Caco-2 (cell line): ENCODE results near the gene SVIL. TPM values are rescaled to one million over a fixed set of nuclear protein-coding genes. Genes with fewer than 3 reads are reported as not detected.
"Not testable (repeated sequence)": the region's sequence is repeated elsewhere in the genome, so short reads cannot be mapped to it uniquely, and the experiment has no call there.

Experiments
- BruUV-seq: library from RNA; stranded (reverse); fragments of 400-500 nt; replicated peaks from 2 replicates; lab custom pipeline; 2021; lab: Mats Ljungman, UMichigan
- CTCF ChIA-PET: fragments of 300-600 bp; sonication (Branson Sonifier 250); formaldehyde crosslinking; loops from one replicate; lab custom pipeline; 2022; ENCODE audit warnings: antibody characterized with exemption; lab: Charles Lee
- POLR2A ChIA-PET: fragments of 300-600 bp; sonication (Branson Sonifier 250); formaldehyde crosslinking; loops from one replicate; lab custom pipeline; 2022; ENCODE audit warnings: antibody characterized with exemption; lab: Charles Lee
- DNase-seq, 2 experiments: peaks; one replicate each; pipeline versions ENCODE4 v3.0.0 to v3.0.0-alpha.2; 2020 to 2022
- H3K27me3 ChIP-seq: replicated peaks from 2 replicates; pipeline ENCODE4 v1.6.0; 2011; ENCODE audit warnings: low read length; ENCODE audit not compliant: control insufficient read depth, insufficient read depth
- H3K36me3 ChIP-seq: 2 replicates; pipeline ENCODE4 v1.5.1; 2011; ENCODE audit warnings: low read length; ENCODE audit not compliant: control insufficient read depth, insufficient read depth
- H3K4me1 ChIP-seq: fragments of 250-450 bp; sonication (Bioruptor Pico); 2 replicates; pipeline ENCODE4 v1.5.1; 2020; ENCODE audit warnings: mild to moderate bottlenecking
- H3K4me3 ChIP-seq: 2 replicates; pipeline ENCODE4 v1.5.1; 2011; ENCODE audit warnings: low read depth, mild to moderate bottlenecking, control low read depth, low read length
- H3K9me3 ChIP-seq: fragments of 250-450 bp; sonication (Bioruptor Pico); 2 replicates; pipeline ENCODE4 v1.5.1; 2020; ENCODE audit warnings: mild to moderate bottlenecking, moderate library complexity
- H3K27ac Mint-ChIP-seq: one replicate; pipeline ENCODE4 v1.8.0; 2022; ENCODE audit warnings: mixed read lengths; ENCODE audit not compliant: unreplicated experiment
- H3K27me3 Mint-ChIP-seq: one replicate; pipeline ENCODE4 v1.8.0; 2022; ENCODE audit warnings: mixed read lengths; ENCODE audit not compliant: insufficient read depth, unreplicated experiment
- H3K36me3 Mint-ChIP-seq: one replicate; pipeline ENCODE4 v1.8.0; 2022; ENCODE audit warnings: mild to moderate bottlenecking, mixed read lengths; ENCODE audit not compliant: insufficient read depth, unreplicated experiment
- H3K4me1 Mint-ChIP-seq: one replicate; pipeline ENCODE4 v1.8.0; 2022; ENCODE audit warnings: low read depth, mixed read lengths; ENCODE audit not compliant: unreplicated experiment
- H3K4me3 Mint-ChIP-seq: one replicate; pipeline ENCODE4 v1.8.0; 2022; ENCODE audit warnings: mild to moderate bottlenecking, moderate library complexity, mixed read lengths; ENCODE audit not compliant: unreplicated experiment
- H3K9me3 Mint-ChIP-seq: one replicate; pipeline ENCODE4 v1.8.0; 2022; ENCODE audit warnings: mixed read lengths; ENCODE audit not compliant: unreplicated experiment
- CTCF ChIP-seq, 2 experiments: fragments of 200-600 bp in 1 of 2; IDR thresholded peaks; 1 replicate in 1 of 2; 2 replicates in 1 of 2; pipeline versions ENCODE4 v1.5.1 to v1.8.0; 2011 to 2022; ENCODE audit warnings: antibody characterized with exemption in 1 of 2, control low read depth in 1 of 2, inconsistent platforms in 1 of 2, low read depth in 1 of 2, low read length in 1 of 2, mild to moderate bottlenecking in 1 of 2, moderate library complexity in 1 of 2; ENCODE audit not compliant: insufficient read depth in 1 of 2, severe bottlenecking in 1 of 2, unreplicated experiment in 1 of 2
- intact Hi-C: fragments of 100-400 bp; cut with micrococcal nuclease; formaldehyde crosslinking; loops from one replicate; pipeline ENCODE4 v1.10.0; 2022; ENCODE audit not compliant: unreplicated experiment
- total RNA-seq: library from RNA; stranded (reverse); gene quantifications from 2 replicates; pipeline ENCODE4 v1.2.3, GENCODE V29; 2022

The SVIL gene
- total RNA-seq, 1 experiment from 2014 or later: 54.4 TPM

DNA sequence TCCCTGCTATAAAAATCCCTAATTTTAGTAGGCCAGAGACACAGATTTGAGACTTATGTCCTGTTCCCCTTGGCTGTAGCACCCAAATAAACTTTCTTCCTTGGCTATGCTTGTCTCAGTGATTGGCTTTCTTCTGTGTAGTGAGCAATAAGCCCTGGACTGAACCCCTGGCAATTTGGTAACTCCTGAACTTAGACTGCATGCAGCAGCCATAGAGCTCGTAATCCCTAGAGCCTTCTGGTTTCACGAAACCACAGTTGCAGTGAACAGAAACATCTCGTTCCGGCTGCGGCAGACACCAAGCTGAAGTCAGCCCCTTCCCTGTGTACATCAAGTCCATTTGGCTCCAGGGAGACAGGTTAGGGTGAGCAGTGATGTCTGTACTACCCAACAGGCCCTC is 173.7 kb downstream of the SVIL start:
- POLR2A ChIA-PET: no interaction called here
- Mint-ChIP-seq H3K4me1 (peaks cover 4% of the 10 kb centered on the region), H3K27ac (peak overlapping the region; percentile 37), H3K27me3 (no peaks in the 10 kb centered on the region), H3K4me3 (no peak overlapping the region), H3K36me3 (peaks cover 98% of the 10 kb centered on the region), H3K9me3 (peaks cover 16% of the 10 kb centered on the region)
- Histone ChIP-seq H3K27me3 (no peaks in the 10 kb centered on the region), H3K4me1 (peaks cover 4% of the 10 kb centered on the region), H3K9me3 (peaks cover 17% of the 10 kb centered on the region), H3K4me3 (no peak overlapping the region), H3K36me3 (peaks cover 21% of the 10 kb centered on the region)
- CTCF ChIA-PET: interaction anchor here (1.3 kb wide), 1 partner anchor 15 kb away, joined by 6 read pairs; no protein-coding TSS in a partner anchor
- BruUV-seq: no TSS peak
- intact Hi-C loops: no loop called here
- no peak for TF ChIP-seq CTCF (IDR thresholded peaks at IDR 0.05; ENCODE audit: insufficient read depth in 1 of 2, low read depth in 1 of 2, low read length in 1 of 2, severe bottlenecking in 1 of 2, unreplicated experiment in 1 of 2)
- no peak for DNase-seq

DNA sequence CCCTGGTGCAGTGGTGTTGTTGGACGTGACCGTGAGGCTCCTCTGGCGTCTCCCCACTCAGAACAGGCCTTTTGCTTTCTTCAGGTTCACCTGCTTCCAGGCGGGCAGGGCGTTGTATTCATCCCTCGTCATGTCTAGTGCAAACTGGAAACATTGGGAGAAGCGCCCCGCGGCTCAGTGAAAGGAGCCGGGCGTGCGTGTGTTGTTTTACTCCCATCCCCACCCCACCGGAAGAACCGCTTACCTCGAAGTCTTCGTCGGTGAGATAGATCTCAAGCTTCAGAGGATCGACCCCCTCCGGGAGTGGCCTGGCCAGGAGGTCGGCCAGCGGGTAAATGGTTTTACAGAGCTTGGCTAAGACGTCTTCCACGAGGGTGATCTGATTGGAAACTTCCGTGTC is 176.6 kb downstream of the SVIL start:
- H3K4me3 Mint-ChIP-seq, H3K27me3 Mint-ChIP-seq, intact Hi-C loops, H3K27me3 ChIP-seq, POLR2A ChIA-PET, H3K4me1 Mint-ChIP-seq, DNase-seq, CTCF ChIA-PET, BruUV-seq, H3K4me3 ChIP-seq, H3K27ac Mint-ChIP-seq: not testable (repeated sequence)
- peaks cover 81% of the 10 kb centered on the region for H3K36me3 Mint-ChIP-seq
- H3K9me3 Mint-ChIP-seq: peaks cover 20% of the 10 kb centered on the region
- H3K4me1 ChIP-seq: peaks cover 16% of the 10 kb centered on the region
- peaks cover 17% of the 10 kb centered on the region for H3K9me3 ChIP-seq
- peaks cover 14% of the 10 kb centered on the region for H3K36me3 ChIP-seq

- H3K4me1 Mint-ChIP-seq: peaks cover 7% of the 10 kb centered on the region
- Histone ChIP-seq H3K4me1 (peaks cover 16% of the 10 kb centered on the region), H3K4me3 (no peak overlapping the region), H3K36me3 (peaks cover 5% of the 10 kb centered on the region; the same call in 1 of the 2 replicates), H3K27me3 (no peaks in the 10 kb centered on the region), H3K9me3 (peaks cover 8% of the 10 kb centered on the region; the same call in 1 of the 2 replicates)
- no peak overlapping the region for H3K4me3 Mint-ChIP-seq
- no peak for DNase-seq
- CTCF ChIA-PET: interaction anchor here (1.1 kb wide), 1 partner anchor 827 kb away, joined by 4 read pairs; no protein-coding TSS in a partner anchor
- H3K36me3 Mint-ChIP-seq: peaks cover 59% of the 10 kb centered on the region
- H3K9me3 Mint-ChIP-seq: peaks cover 10% of the 10 kb centered on the region
- POLR2A ChIA-PET: no interaction called here
- BruUV-seq: no TSS peak
- TF ChIP-seq CTCF (IDR thresholded peaks at IDR 0.05; ENCODE audit: insufficient read depth in 1 of 2, low read depth in 1 of 2, low read length in 1 of 2, severe bottlenecking in 1 of 2, unreplicated experiment in 1 of 2): no peak
- intact Hi-C loops: no loop called here
- no peak overlapping the region for H3K27ac Mint-ChIP-seq
- no peaks in the 10 kb centered on the region for H3K27me3 Mint-ChIP-seq
Measured at GRCh38 chr10:29455095-29455494, 179.7 kb downstream of the SVIL start.
